Measurements from ENCODE around the gene IFNK.
A peak's percentile ranks its signal among the peaks of the same experiment; 100 is the strongest.

The IFNK gene

DNA sequence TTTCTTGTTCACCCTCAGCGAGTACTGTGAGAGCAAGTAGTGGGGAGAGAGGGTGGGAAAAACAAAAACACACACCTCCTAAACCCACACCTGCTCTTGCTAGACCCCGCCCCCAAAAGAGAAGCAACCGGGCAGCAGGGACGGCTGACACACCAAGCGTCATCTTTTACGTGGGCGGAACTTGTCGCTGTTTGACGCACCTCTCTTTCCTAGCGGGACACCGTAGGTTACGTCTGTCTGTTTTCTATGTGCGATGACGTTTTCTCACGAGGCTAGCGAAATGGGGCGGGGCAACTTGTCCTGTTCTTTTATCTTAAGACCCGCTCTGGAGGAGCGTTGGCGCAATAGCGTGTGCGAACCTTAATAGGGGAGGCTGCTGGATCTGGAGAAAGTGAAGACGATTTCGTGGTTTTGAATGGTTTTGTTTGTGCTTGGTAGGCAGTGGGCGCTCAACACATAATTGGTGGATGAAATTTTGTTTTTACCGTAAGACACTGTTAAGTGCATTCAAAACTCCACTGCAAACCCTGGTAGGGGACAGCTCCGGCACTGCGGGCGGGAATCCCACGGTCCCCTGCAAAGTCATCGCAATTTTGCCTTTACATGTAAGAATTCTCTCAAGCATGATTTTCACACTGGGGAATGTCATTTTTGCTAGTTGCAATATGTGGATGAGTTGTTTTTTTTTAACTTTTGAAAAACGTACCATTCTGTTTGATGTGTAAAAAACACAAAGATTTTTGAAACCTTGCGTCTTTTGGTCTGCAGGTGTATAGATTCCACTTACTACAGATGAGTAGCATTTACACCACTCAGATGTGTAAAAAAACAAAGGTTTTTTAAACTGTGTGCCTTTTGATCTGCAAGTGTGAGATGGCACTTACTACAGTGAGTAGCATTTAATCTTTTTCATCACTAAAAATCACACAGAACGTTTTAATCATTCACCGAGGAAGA lies 49.8 kb downstream of the IFNK start (continued):
- TF ChIP-seq ZNF677 (tag by site-specific recombination; IDR thresholded peaks at IDR 0.05) (no peak), ZBTB48 (tag by site-specific recombination; IDR thresholded peaks at IDR 0.05) (no peak), ZNF654 (tag by site-specific recombination; IDR thresholded peaks at IDR 0.05; ENCODE audit: low read depth) (no peak), RBAK (tag by site-specific recombination; IDR thresholded peaks at IDR 0.05) (no peak), ZNF248 (tag by site-specific recombination; IDR thresholded peaks at IDR 0.05) (no peak), ZNF140 (tag by site-specific recombination; IDR thresholded peaks at IDR 0.05) (no peak), ZNF514 (tag by site-specific recombination; IDR thresholded peaks at IDR 0.05) (no peak), SP2 (tag by site-specific recombination; IDR thresholded peaks at IDR 0.05) (peak; percentile 78), ZBTB17 (tag by site-specific recombination; IDR thresholded peaks at IDR 0.05) (no peak), FEZF1 (tag by site-specific recombination; IDR thresholded peaks at IDR 0.05) (no peak), PRDM2 (tag by site-specific recombination; IDR thresholded peaks at IDR 0.05; ENCODE audit: borderline replicate concordance) (no peak), ZXDB (tag by site-specific recombination; IDR thresholded peaks at IDR 0.05) (peak; percentile 68; the same call in 1 of the 2 replicates), ZNF175 (tag by site-specific recombination; IDR thresholded peaks at IDR 0.05) (no peak), ZNF202 (tag by site-specific recombination; IDR thresholded peaks at IDR 0.05; ENCODE audit: borderline replicate concordance) (no peak), ZNF658 (tag by site-specific recombination; IDR thresholded peaks at IDR 0.05) (no peak), ZNF138 (tag by site-specific recombination; IDR thresholded peaks at IDR 0.05; ENCODE audit: borderline replicate concordance) (no peak), MYNN (tag by site-specific recombination; IDR thresholded peaks at IDR 0.05; ENCODE audit: borderline replicate concordance) (no peak), ZNF184 (tag by site-specific recombination; IDR thresholded peaks at IDR 0.05) (no peak), ZNF488 (tag by site-specific recombination; IDR thresholded peaks at IDR 0.05) (no peak), ZNF571 (tag by site-specific recombination; IDR thresholded peaks at IDR 0.05) (no peak), ZNF530 (tag by site-specific recombination; IDR thresholded peaks at IDR 0.05; ENCODE audit: low read depth) (no peak), ZBTB1 (tag by site-specific recombination; IDR thresholded peaks at IDR 0.05) (no peak), ZNF707 (tag by site-specific recombination; IDR thresholded peaks at IDR 0.05) (no peak), ZNF211 (tag by site-specific recombination; IDR thresholded peaks at IDR 0.05; ENCODE audit: low read depth) (no peak), ZNF10 (tag by site-specific recombination; IDR thresholded peaks at IDR 0.05) (no peak), ZBTB7A (tag by site-specific recombination; IDR thresholded peaks at IDR 0.05; ENCODE audit: low read depth) (no peak)
- TF ChIP-seq, protein P1, sequence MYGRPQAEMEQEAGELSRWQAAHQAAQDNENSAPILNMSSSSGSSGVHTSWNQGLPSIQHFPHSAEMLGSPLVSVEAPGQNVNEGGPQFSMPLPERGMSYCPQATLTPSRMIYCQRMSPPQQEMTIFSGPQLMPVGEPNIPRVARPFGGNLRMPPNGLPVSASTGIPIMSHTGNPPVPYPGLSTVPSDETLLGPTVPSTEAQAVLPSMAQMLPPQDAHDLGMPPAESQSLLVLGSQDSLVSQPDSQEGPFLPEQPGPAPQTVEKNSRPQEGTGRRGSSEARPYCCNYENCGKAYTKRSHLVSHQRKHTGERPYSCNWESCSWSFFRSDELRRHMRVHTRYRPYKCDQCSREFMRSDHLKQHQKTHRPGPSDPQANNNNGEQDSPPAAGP (tag by site-specific recombination; IDR thresholded peaks at IDR 0.05): peak; percentile 63; the same call in 1 of the 2 replicates
- TF ChIP-seq, protein P2, sequence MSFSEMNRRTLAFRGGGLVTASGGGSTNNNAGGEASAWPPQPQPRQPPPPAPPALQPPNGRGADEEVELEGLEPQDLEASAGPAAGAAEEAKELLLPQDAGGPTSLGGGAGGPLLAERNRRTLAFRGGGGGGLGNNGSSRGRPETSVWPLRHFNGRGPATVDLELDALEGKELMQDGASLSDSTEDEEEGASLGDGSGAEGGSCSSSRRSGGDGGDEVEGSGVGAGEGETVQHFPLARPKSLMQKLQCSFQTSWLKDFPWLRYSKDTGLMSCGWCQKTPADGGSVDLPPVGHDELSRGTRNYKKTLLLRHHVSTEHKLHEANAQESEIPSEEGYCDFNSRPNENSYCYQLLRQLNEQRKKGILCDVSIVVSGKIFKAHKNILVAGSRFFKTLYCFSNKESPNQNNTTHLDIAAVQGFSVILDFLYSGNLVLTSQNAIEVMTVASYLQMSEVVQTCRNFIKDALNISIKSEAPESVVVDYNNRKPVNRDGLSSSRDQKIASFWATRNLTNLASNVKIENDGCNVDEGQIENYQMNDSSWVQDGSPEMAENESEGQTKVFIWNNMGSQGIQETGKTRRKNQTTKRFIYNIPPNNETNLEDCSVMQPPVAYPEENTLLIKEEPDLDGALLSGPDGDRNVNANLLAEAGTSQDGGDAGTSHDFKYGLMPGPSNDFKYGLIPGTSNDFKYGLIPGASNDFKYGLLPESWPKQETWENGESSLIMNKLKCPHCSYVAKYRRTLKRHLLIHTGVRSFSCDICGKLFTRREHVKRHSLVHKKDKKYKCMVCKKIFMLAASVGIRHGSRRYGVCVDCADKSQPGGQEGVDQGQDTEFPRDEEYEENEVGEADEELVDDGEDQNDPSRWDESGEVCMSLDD (tag by site-specific recombination; IDR thresholded peaks at IDR 0.05): no peak
- TF ChIP-seq, protein P3, sequence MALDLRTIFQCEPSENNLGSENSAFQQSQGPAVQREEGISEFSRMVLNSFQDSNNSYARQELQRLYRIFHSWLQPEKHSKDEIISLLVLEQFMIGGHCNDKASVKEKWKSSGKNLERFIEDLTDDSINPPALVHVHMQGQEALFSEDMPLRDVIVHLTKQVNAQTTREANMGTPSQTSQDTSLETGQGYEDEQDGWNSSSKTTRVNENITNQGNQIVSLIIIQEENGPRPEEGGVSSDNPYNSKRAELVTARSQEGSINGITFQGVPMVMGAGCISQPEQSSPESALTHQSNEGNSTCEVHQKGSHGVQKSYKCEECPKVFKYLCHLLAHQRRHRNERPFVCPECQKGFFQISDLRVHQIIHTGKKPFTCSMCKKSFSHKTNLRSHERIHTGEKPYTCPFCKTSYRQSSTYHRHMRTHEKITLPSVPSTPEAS (tag by site-specific recombination; IDR thresholded peaks at IDR 0.05): no peak

Measured in HEK293 (cell line).